Lung (tissue), 12 donors: ENCODE results near the gene JMJD7. TPM values are rescaled to one million over a fixed set of nuclear protein-coding genes. Genes with fewer than 3 reads are reported as not detected.

Experiments used
- ATAC-seq: fragments of 200-7000 bp; cut with Tn5 transposase; one replicate; pipeline ENCODE4 v1.9.1; 2020; ENCODE audit warnings: moderate number of reproducible peaks; ENCODE audit not compliant: insufficient read depth, low FRiP score
- DNase-seq, 3 donors: peaks; one replicate each; pipeline ENCODE4 v3.0.0-alpha.2; 2013 to 2017
- H3K27ac ChIP-seq, 2 donors: one replicate each; pipeline ENCODE4 v1.5.1; 2013; ENCODE audit warnings: mild to moderate bottlenecking in 2 of 2, moderate library complexity in 2 of 2, control low read depth in 1 of 2, inconsistent platforms in 1 of 2, low read depth in 1 of 2, low read length in 1 of 2
- H3K27me3 ChIP-seq, 3 donors: one replicate each; pipeline ENCODE4 v1.5.1; 2013; ENCODE audit warnings: low read length in 2 of 3; ENCODE audit not compliant: control insufficient read depth in 3 of 3, insufficient read depth in 3 of 3
- H3K36me3 ChIP-seq, 4 donors: one replicate each; pipeline ENCODE4 v1.5.1; 2013; ENCODE audit warnings: low read length in 4 of 4, mild to moderate bottlenecking in 1 of 4, moderate library complexity in 1 of 4; ENCODE audit not compliant: control insufficient read depth in 4 of 4, insufficient read depth in 4 of 4
- H3K4me1 ChIP-seq, 5 donors: one replicate each; pipeline ENCODE4 v1.5.1; 2013; ENCODE audit warnings: low read length in 5 of 5, mild to moderate bottlenecking in 2 of 5, moderate library complexity in 1 of 5; ENCODE audit not compliant: control insufficient read depth in 5 of 5, insufficient read depth in 5 of 5
- H3K4me3 ChIP-seq: one replicate; pipeline ENCODE4 v1.5.1; 2013; ENCODE audit warnings: mild to moderate bottlenecking, control low read depth, moderate library complexity
- H3K9ac ChIP-seq, 2 donors: one replicate each; pipeline ENCODE4 v1.5.1; 2013; ENCODE audit warnings: low read length in 2 of 2, control low read depth in 1 of 2; ENCODE audit not compliant: insufficient read depth in 1 of 2
- H3K9me3 ChIP-seq, 4 donors: one replicate each; pipeline ENCODE4 v1.5.1; 2013; ENCODE audit warnings: low read length in 3 of 4, mild to moderate bottlenecking in 1 of 4, moderate library complexity in 1 of 4; ENCODE audit not compliant: control insufficient read depth in 4 of 4, insufficient read depth in 3 of 4
- WGBS, 2 donors: extraction: QIAGEN DNeasy Blood & Tissue Kit; methylation state at CpG; one replicate each; pipeline ENCODE4 v1.1.7; 2013; 5-methylcytosine and 5-hydroxymethylcytosine counted together
- polyA plus RNA-seq, 2 donors: library from polyadenylated mRNA; stranded (reverse); fragments of 200-250 nt; gene quantifications; one replicate each; pipeline ENCODE4 v1.2.1, GENCODE V29; 2013
- total RNA-seq, 2 donors: library from RNA; depleted of rRNA in 1 of 2; stranded (reverse); fragments of >200 nt in 1 of 2; gene quantifications; one replicate each; pipeline ENCODE4 v1.2.1, GENCODE V29; 2014 to 2021
- TF ChIP-seq, protein P1 (sequence below): IDR thresholded peaks from 2 replicates; pipeline ENCODE4 v1.5.1; 2012; ENCODE audit warnings: mild to moderate bottlenecking; ENCODE audit errors: control extremely low read depth, extremely low read depth
- donor health status: control.
- donor health status: control.
- donor health status: Bipolar disorder and iron deficiency.
- donor health status: healthy.
- donor health status: DM: yes; HTN: yes; CAD: no.

Gene JMJD7
- total and polyA plus RNA-seq, 4 donors: 13.2 to 28.1 (median 21.3) TPM

DNA sequence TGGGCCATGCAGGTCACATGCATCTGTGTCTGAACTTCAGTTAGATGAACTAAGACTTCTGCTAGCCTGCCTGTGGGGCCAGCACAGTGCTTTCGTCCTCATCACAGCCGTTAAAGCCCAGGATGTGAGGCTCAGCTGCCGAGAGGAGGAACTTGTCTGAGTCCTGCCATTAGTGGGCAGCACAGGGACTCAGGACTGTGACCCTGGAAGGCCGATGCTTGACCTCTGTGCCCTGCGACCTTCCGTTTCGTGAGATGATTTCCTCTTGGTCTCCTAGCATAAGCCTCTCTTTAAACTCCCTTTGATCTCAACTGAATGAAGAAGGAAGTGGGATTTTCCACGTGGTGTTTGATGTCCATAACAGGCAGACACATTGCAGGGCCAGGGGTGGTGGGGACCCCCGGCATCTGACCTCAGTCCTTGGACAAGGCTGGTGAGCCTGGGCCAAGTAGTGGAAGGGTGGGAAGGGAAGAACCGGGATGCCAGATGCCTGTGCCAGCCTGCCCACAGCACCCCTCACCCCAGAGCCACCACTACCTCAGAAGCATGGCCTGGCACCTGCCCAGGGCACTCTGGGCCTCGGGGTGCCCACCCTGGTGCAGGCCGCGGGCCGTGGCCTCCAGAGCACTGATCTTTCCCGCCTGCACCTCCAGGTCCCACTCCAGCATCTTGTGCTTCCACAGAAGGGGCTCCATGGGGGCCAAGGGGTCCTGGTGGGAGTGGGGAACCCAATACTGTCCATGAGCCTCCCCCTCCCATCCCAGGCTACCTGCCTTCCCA, 32.3 kb downstream of the JMJD7 start:
- Histone ChIP-seq H3K9ac (no peak overlapping the region), H3K36me3 (no peaks in the 10 kb centered on the region), H3K9me3 (no peaks in the 10 kb centered on the region), H3K27me3 (no peaks in the 10 kb centered on the region), H3K27ac (no peak overlapping the region), H3K4me3 (no peak overlapping the region), H3K4me1 (peaks cover 0 to 5% (median 4%) of the 10 kb centered on the region in 5 donors)
- ATAC-seq (no peak), DNase-seq (no peak)
- WGBS, 2 donors: 48 to 51% methylated on average over 15 of the region's 15 CpGs
- TF ChIP-seq, protein P1, sequence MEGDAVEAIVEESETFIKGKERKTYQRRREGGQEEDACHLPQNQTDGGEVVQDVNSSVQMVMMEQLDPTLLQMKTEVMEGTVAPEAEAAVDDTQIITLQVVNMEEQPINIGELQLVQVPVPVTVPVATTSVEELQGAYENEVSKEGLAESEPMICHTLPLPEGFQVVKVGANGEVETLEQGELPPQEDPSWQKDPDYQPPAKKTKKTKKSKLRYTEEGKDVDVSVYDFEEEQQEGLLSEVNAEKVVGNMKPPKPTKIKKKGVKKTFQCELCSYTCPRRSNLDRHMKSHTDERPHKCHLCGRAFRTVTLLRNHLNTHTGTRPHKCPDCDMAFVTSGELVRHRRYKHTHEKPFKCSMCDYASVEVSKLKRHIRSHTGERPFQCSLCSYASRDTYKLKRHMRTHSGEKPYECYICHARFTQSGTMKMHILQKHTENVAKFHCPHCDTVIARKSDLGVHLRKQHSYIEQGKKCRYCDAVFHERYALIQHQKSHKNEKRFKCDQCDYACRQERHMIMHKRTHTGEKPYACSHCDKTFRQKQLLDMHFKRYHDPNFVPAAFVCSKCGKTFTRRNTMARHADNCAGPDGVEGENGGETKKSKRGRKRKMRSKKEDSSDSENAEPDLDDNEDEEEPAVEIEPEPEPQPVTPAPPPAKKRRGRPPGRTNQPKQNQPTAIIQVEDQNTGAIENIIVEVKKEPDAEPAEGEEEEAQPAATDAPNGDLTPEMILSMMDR: no peak

DNA sequence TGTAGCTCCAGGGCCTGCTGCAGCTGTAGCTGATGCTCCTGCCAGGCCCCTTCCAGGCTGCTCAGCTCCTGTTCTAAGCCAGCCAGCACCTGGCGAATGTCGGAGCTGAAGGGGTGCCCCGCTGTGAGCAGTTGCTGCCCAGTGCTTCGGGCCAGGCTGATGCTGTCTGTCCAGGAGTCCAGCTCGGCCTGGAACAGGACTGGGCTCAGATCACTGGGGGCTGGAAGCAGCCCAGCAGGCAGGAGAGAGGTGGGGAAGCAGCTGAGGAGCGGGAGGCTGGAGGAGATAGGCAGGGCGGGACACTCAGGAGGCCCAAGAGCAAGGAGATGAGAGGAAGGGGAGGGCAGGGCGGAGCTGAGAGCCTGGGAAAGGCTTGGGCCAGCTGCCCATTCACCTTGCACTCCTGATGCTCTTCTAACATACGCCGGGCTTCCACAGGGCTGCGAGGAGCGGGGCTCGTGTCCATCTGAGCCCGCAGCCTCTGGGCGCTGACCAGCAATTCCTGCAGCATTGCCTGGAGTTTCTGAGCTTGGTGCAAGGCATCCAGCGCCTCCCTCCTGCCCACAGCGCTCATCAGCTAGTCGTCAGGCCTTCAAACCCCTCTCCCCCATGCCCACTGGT, 34.0 kb downstream of the JMJD7 start:
- H3K27me3 ChIP-seq: no peaks in the 10 kb centered on the region
- no peaks in the 10 kb centered on the region for H3K36me3 ChIP-seq
- no peak overlapping the region for H3K9ac ChIP-seq
- DNase-seq (no peak), ATAC-seq (no peak)
- WGBS, 2 donors: 90 to 97% methylated on average over 18 of the region's 18 CpGs
- H3K27ac ChIP-seq: no peak overlapping the region
- TF ChIP-seq, protein P1: no peak
- peaks cover 0 to 8% (median 0%) of the 10 kb centered on the region in 5 donors for H3K4me1 ChIP-seq
- H3K9me3 ChIP-seq: no peaks in the 10 kb centered on the region
- no peak overlapping the region for H3K4me3 ChIP-seq

DNA sequence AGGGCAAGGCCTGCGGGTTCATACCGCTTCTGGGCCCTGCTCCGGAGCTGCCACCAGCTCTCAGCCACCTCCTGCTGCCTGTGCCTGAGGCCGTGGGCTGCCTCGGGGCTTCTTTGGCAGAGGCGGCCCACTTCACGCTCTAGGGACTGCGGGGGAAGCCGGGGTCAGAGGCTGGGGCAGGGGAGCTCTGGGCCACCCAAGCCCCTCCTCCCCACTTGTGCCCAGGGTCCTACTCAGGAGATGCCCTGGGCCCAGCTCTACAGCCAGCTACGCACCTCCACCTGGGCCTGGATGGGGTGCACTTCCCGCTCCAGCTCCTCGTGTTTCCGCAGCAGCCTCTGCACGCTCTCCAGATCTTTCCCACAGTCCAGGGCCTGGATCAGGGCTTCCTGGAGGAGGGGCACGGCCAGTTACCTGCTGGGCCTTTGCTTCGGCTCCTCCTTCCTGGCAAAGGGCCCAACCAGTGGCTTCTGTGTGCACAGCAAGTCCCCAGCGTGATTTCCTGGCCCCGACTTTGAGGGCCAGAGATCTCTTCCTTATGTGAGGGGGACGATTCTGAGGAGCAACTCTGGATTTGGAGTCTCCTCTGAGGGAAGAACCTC, 34.7 kb downstream of the JMJD7 start:
- no peaks in the 10 kb centered on the region for H3K36me3 ChIP-seq
- ATAC-seq: no peak
- WGBS, 2 donors: 81% methylated on average over 19 of the region's 19 CpGs
- TF ChIP-seq, protein P1: no peak
- H3K9ac ChIP-seq: no peak overlapping the region
- H3K27ac ChIP-seq: no peak overlapping the region
- H3K27me3 ChIP-seq: no peaks in the 10 kb centered on the region
- peak in 1 of 3 donors; percentile 45 for DNase-seq
- H3K4me1 ChIP-seq: peaks cover 0 to 8% (median 0%) of the 10 kb centered on the region in 5 donors
- no peaks in the 10 kb centered on the region for H3K9me3 ChIP-seq
- no peak overlapping the region for H3K4me3 ChIP-seq
